Loucy (cell line): ENCODE measurements around the gene BDH2.

Source experiments
- EZH2phosphoT487 ChIP-seq: fragments of 200-600 bp; IDR thresholded peaks from 2 replicates; pipeline ENCODE4 v1.6.1; 2018; ENCODE audit warnings: antibody characterized with exemption, mild to moderate bottlenecking, moderate library complexity, borderline replicate concordance
- TF ChIP-seq, protein P1 (sequence below): fragments of 200-600 bp; sonication (generic); conservative IDR thresholded peaks from 2 replicates; pipeline ENCODE4 v1.5.1; 2014; ENCODE audit warnings: mild to moderate bottlenecking, antibody characterized with exemption, low read length

DNA sequence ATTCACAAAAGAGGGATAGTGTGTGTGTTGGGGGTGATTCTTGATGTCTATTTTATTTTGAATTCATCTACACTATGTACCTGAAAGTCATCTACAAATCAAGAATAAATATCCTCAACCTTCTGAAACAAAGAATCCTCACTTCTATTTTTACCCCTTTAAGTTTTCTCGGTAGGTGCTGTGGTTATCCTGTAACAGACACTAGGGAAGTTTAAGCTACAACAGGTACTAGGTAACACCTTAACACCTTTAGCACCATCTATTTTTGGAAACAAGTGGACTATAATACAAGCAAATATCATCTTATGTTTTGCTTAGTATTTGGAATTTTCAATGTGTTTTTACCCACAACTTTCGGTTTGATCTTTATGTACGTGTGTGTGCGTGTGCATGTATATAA is 12.0 kb upstream of the BDH2 start:
- TF ChIP-seq, protein P1, sequence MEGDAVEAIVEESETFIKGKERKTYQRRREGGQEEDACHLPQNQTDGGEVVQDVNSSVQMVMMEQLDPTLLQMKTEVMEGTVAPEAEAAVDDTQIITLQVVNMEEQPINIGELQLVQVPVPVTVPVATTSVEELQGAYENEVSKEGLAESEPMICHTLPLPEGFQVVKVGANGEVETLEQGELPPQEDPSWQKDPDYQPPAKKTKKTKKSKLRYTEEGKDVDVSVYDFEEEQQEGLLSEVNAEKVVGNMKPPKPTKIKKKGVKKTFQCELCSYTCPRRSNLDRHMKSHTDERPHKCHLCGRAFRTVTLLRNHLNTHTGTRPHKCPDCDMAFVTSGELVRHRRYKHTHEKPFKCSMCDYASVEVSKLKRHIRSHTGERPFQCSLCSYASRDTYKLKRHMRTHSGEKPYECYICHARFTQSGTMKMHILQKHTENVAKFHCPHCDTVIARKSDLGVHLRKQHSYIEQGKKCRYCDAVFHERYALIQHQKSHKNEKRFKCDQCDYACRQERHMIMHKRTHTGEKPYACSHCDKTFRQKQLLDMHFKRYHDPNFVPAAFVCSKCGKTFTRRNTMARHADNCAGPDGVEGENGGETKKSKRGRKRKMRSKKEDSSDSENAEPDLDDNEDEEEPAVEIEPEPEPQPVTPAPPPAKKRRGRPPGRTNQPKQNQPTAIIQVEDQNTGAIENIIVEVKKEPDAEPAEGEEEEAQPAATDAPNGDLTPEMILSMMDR: no peak
- TF ChIP-seq EZH2phosphoT487: no peak
